ENCODE measurements around the gene FBLIM1. TPM values are rescaled to one million over a fixed set of nuclear protein-coding genes. Genes with fewer than 3 reads are reported as not detected.

Gene FBLIM1
- total and polyA plus RNA-seq, 2 donors = 1.6 to 10.3 TPM

DNA sequence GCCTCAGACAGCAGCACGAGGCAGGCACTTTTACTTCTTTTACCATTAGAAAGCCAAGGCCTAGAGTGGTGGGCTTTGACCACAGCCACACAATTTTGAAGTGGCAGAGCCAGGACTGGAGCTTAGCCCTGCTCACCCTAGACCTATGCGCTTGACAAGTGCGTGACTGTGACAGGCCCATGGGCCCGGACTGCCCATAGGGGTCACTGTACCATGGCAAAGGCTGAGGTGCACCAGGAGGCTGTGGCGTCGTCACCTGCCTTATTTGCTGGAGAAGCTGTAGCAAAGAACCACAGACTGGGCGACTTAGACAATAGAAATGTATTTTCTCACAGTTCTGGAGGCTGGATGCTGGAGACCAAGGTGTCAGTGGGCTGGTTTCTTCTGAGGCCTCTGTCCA is 18.9 kb upstream of the FBLIM1 start:
- H3K27ac ChIP-seq (ENCODE audit: low read depth in 1 of 2, low read length in 1 of 2) = no peak overlapping the region

DNA sequence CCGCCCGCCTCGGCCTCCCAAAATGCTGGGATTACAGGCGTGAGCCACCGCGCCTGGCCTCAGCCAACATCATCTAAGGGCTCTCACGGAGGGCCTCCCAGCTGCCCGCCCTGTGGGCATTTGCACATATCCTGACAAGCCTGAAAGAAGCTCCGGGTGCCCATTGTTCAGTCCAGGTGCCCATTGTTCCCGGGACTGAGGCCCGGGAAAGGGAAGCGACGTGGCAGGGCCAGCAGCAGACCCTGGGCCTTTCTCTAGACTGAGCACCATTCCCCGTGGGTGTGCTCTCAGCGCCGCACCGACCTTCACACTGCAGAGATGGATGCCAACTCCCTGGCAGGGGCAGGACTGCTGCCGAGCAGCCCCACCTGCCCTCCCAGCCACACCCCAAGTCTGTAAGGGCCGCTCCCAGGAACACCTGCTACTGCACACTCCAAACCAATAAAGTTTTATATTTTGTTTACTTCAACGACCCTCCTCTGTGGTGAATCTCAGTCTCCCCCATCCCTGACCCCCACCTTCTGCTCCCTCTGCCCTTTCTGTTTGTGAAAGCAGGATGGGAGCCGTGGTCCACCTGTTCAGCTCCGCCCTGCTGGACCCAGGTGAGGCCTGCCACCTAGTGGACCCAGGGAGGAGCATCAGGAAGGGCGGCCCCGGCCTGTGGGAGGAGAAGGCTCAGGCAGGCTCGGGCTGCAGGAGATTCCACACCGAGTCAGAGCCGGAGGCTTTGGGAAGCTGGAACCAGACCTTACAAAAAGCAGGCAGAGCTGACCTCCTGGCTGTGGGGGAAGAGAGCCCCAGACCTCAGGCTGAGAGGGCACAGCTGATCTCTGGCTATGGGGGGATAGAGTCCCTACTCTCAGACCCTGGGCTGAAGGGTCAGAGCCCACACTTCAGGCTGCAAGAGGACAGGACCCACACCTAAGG is 17.4 kb upstream of the FBLIM1 start:
- DNase-seq (ENCODE audit: low read depth in 6 of 9, low spot score in 9 of 9) = peak in 8 of 9 donors; percentile 18 to 67 (median 32)

More for the DNA sequence above, 18.9 kb upstream of the FBLIM1 start:
- H3K27me3 ChIP-seq (ENCODE audit: control insufficient read depth in 2 of 2, insufficient read depth in 1 of 2, low read length in 1 of 2) = no peaks in the 10 kb centered on the region
- DNase-seq (ENCODE audit: low read depth in 6 of 9, low spot score in 9 of 9) = no peak
- 95% methylated on average over 7 of the region's 7 CpGs for WGBS
- H3K9me3 ChIP-seq (ENCODE audit: control insufficient read depth in 2 of 2, insufficient read depth in 1 of 2, low read length in 1 of 2) = no peaks in the 10 kb centered on the region
- no peak overlapping the region for H3K4me3 ChIP-seq (ENCODE audit: low read length in 2 of 2)
- H3K4me1 ChIP-seq (ENCODE audit: control insufficient read depth in 2 of 2, insufficient read depth in 2 of 2, low read length in 2 of 2) = no peaks in the 10 kb centered on the region
- H3K36me3 ChIP-seq (ENCODE audit: control insufficient read depth in 2 of 2, insufficient read depth in 2 of 2, low read length in 1 of 2) = peaks cover 0 to 3% of the 10 kb centered on the region in 2 donors

GRCh38 chr1:15742339-15742801 is 16.2 kb upstream of the FBLIM1 start, which contains the start of gene TMEM82:
TMEM82 (plus strand) TSS chr1:15742499; CDS start chr1:15742560, 61 bp downstream.
- H3K36me3 ChIP-seq (ENCODE audit: control insufficient read depth in 2 of 2, insufficient read depth in 2 of 2, low read length in 1 of 2) = no peaks in the 10 kb centered on the region
- no peaks in the 10 kb centered on the region for H3K27me3 ChIP-seq (ENCODE audit: control insufficient read depth in 2 of 2, insufficient read depth in 1 of 2, low read length in 1 of 2)
- no peak within 1 kb of the TSS for H3K27ac ChIP-seq (ENCODE audit: low read depth in 1 of 2, low read length in 1 of 2)
- H3K4me1 ChIP-seq (ENCODE audit: control insufficient read depth in 2 of 2, insufficient read depth in 2 of 2, low read length in 2 of 2) = no peaks in the 10 kb centered on the region
- no peaks in the 10 kb centered on the region for H3K9me3 ChIP-seq (ENCODE audit: control insufficient read depth in 2 of 2, insufficient read depth in 1 of 2, low read length in 1 of 2)
- H3K4me3 ChIP-seq (ENCODE audit: low read length in 2 of 2) = no peak within 1 kb of the TSS
- 65% methylated on average over 14 of the region's 14 CpGs for WGBS
- DNase-seq (ENCODE audit: low read depth in 6 of 9, low spot score in 9 of 9) = no peak

More for the DNA sequence above, 17.4 kb upstream of the FBLIM1 start:
- H3K9me3 ChIP-seq (ENCODE audit: control insufficient read depth in 2 of 2, insufficient read depth in 1 of 2, low read length in 1 of 2) = no peaks in the 10 kb centered on the region
- no peaks in the 10 kb centered on the region for H3K36me3 ChIP-seq (ENCODE audit: control insufficient read depth in 2 of 2, insufficient read depth in 2 of 2, low read length in 1 of 2)
- no peaks in the 10 kb centered on the region for H3K27me3 ChIP-seq (ENCODE audit: control insufficient read depth in 2 of 2, insufficient read depth in 1 of 2, low read length in 1 of 2)
- no peaks in the 10 kb centered on the region for H3K4me1 ChIP-seq (ENCODE audit: control insufficient read depth in 2 of 2, insufficient read depth in 2 of 2, low read length in 2 of 2)
- 67% methylated on average over 27 of the region's 27 CpGs for WGBS
- H3K4me3 ChIP-seq (ENCODE audit: low read length in 2 of 2) = no peak overlapping the region
- H3K27ac ChIP-seq (ENCODE audit: low read depth in 1 of 2, low read length in 1 of 2) = no peak overlapping the region

GRCh38 chr1:15744122-15744679 is 14.4 kb upstream of the FBLIM1 start:
- H3K27me3 ChIP-seq (ENCODE audit: control insufficient read depth in 2 of 2, insufficient read depth in 1 of 2, low read length in 1 of 2) = no peaks in the 10 kb centered on the region
- no peak for DNase-seq (ENCODE audit: low read depth in 6 of 9, low spot score in 9 of 9)
- no peaks in the 10 kb centered on the region for H3K36me3 ChIP-seq (ENCODE audit: control insufficient read depth in 2 of 2, insufficient read depth in 2 of 2, low read length in 1 of 2)
- H3K27ac ChIP-seq (ENCODE audit: low read depth in 1 of 2, low read length in 1 of 2) = no peak overlapping the region
- no peak overlapping the region for H3K4me3 ChIP-seq (ENCODE audit: low read length in 2 of 2)
- no peaks in the 10 kb centered on the region for H3K4me1 ChIP-seq (ENCODE audit: control insufficient read depth in 2 of 2, insufficient read depth in 2 of 2, low read length in 2 of 2)
- 95% methylated on average over 30 of the region's 30 CpGs for WGBS
- H3K9me3 ChIP-seq (ENCODE audit: control insufficient read depth in 2 of 2, insufficient read depth in 1 of 2, low read length in 1 of 2) = no peaks in the 10 kb centered on the region

DNA sequence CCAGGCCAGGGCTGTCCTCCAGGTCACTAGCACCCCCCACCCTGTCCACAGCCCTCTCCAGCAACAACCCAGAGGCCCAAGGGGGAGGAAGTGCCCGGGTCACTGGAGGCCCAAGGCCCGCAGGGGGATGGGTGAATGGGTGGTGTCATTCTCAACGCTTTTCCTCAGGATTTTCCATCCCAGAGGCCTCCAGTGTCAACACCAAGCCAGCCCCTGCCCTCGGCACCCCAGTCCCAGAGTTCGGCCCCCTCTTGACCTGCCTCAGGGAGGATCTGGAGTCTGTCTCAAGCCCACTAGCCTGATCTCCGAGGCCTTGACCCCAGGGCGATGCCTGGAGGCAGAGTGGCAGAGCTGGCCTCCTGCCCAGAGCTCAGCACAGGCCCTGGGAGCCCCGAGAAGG is 11.2 kb upstream of the FBLIM1 start:
- H3K9me3 ChIP-seq (ENCODE audit: control insufficient read depth in 2 of 2, insufficient read depth in 1 of 2, low read length in 1 of 2) = no peaks in the 10 kb centered on the region
- no peak overlapping the region for H3K27ac ChIP-seq (ENCODE audit: low read depth in 1 of 2, low read length in 1 of 2)
- H3K4me1 ChIP-seq (ENCODE audit: control insufficient read depth in 2 of 2, insufficient read depth in 2 of 2, low read length in 2 of 2) = no peaks in the 10 kb centered on the region
- no peaks in the 10 kb centered on the region for H3K36me3 ChIP-seq (ENCODE audit: control insufficient read depth in 2 of 2, insufficient read depth in 2 of 2, low read length in 1 of 2)
- H3K27me3 ChIP-seq (ENCODE audit: control insufficient read depth in 2 of 2, insufficient read depth in 1 of 2, low read length in 1 of 2) = no peaks in the 10 kb centered on the region
- DNase-seq (ENCODE audit: low read depth in 6 of 9, low spot score in 9 of 9) = no peak
- 89% methylated on average over 8 of the region's 8 CpGs for WGBS
- no peak overlapping the region for H3K4me3 ChIP-seq (ENCODE audit: low read length in 2 of 2)

DNA sequence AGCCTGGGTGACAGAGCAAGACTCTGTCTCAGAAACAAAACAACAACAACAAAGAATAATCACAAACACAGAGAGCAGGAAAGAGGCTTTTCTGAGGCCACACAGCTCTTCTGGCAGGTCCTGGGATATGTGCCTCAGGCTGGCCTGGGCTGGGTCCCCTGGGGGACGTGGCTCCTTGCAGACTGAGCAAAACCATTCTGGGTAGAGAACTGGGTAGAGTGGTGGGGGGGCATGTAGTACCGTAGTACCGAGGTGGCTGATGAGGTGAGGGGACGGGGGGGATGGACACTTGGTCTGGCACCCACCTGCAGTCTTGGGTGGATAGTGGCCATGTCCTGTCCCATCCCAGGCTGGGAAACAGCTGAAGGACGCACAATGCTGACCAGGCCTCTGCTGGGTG is 10.3 kb upstream of the FBLIM1 start:
- H3K9me3 ChIP-seq (ENCODE audit: control insufficient read depth in 2 of 2, insufficient read depth in 1 of 2, low read length in 1 of 2) = no peaks in the 10 kb centered on the region
- no peak for DNase-seq (ENCODE audit: low read depth in 6 of 9, low spot score in 9 of 9)
- no peak overlapping the region for H3K4me3 ChIP-seq (ENCODE audit: low read length in 2 of 2)
- H3K27me3 ChIP-seq (ENCODE audit: control insufficient read depth in 2 of 2, insufficient read depth in 1 of 2, low read length in 1 of 2) = no peaks in the 10 kb centered on the region
- WGBS = 94% methylated on average over 5 of the region's 5 CpGs
- H3K36me3 ChIP-seq (ENCODE audit: control insufficient read depth in 2 of 2, insufficient read depth in 2 of 2, low read length in 1 of 2) = no peaks in the 10 kb centered on the region
- H3K27ac ChIP-seq (ENCODE audit: low read depth in 1 of 2, low read length in 1 of 2) = no peak overlapping the region
- no peaks in the 10 kb centered on the region for H3K4me1 ChIP-seq (ENCODE audit: control insufficient read depth in 2 of 2, insufficient read depth in 2 of 2, low read length in 2 of 2)

- H3K27ac ChIP-seq (ENCODE audit: low read depth in 1 of 2, low read length in 1 of 2) = no peak overlapping the region
- peaks cover 0 to 4% of the 10 kb centered on the region in 2 donors for H3K27me3 ChIP-seq (ENCODE audit: control insufficient read depth in 2 of 2, insufficient read depth in 1 of 2, low read length in 1 of 2)
- H3K4me3 ChIP-seq (ENCODE audit: low read length in 2 of 2) = no peak overlapping the region
- no peaks in the 10 kb centered on the region for H3K4me1 ChIP-seq (ENCODE audit: control insufficient read depth in 2 of 2, insufficient read depth in 2 of 2, low read length in 2 of 2)
- H3K9me3 ChIP-seq (ENCODE audit: control insufficient read depth in 2 of 2, insufficient read depth in 1 of 2, low read length in 1 of 2) = no peaks in the 10 kb centered on the region
- DNase-seq (ENCODE audit: low read depth in 6 of 9, low spot score in 9 of 9) = no peak
- 96% methylated on average over 10 of the region's 10 CpGs for WGBS
- no peaks in the 10 kb centered on the region for H3K36me3 ChIP-seq (ENCODE audit: control insufficient read depth in 2 of 2, insufficient read depth in 2 of 2, low read length in 1 of 2)
Observed at GRCh38 chr1:15748690-15749398, 9.8 kb upstream of the FBLIM1 start.

- Histone ChIP-seq H3K27ac (ENCODE audit: low read depth in 1 of 2, low read length in 1 of 2) (no peak overlapping the region), H3K36me3 (ENCODE audit: control insufficient read depth in 2 of 2, insufficient read depth in 2 of 2, low read length in 1 of 2) (no peaks in the 10 kb centered on the region), H3K9me3 (ENCODE audit: control insufficient read depth in 2 of 2, insufficient read depth in 1 of 2, low read length in 1 of 2) (no peaks in the 10 kb centered on the region), H3K4me3 (ENCODE audit: low read length in 2 of 2) (no peak overlapping the region), H3K4me1 (ENCODE audit: control insufficient read depth in 2 of 2, insufficient read depth in 2 of 2, low read length in 2 of 2) (no peaks in the 10 kb centered on the region), H3K27me3 (ENCODE audit: control insufficient read depth in 2 of 2, insufficient read depth in 1 of 2, low read length in 1 of 2) (peaks cover 0 to 4% of the 10 kb centered on the region in 2 donors)
- WGBS = 83% methylated on average over 19 of the region's 19 CpGs
- no peak for DNase-seq (ENCODE audit: low read depth in 6 of 9, low spot score in 9 of 9)
Observed at GRCh38 chr1:15749399-15750291, 8.9 kb upstream of the FBLIM1 start.

All from thymus (tissue), 11 donors.